ENCODE results near the gene IGF2.

The IGF2 gene

GRCh38 chr11:2173761-2174160, 34.6 kb upstream of the IGF2 start:
- H3K27ac ChIP-seq = no peak overlapping the region
- DNase-seq = no peak
- no peaks in the 10 kb centered on the region for H3K36me3 ChIP-seq (replicated peaks)
- H3K4me3 ChIP-seq (ENCODE audit: low read depth, low read length) = no peak overlapping the region
- in situ Hi-C loops (cut with HindIII; ENCODE audit: low pct_ligation_motif_present, low sequenced_read_pairs) = no loop called here
- H3K27me3 ChIP-seq (replicated peaks) = no peaks in the 10 kb centered on the region
- no peak for TF ChIP-seq CTCF (IDR thresholded peaks at IDR 0.05; ENCODE audit: low read depth, low read length, missing control alignments)

GRCh38 chr11:2173150-2173693, 34.0 kb upstream of the IGF2 start:
- TF ChIP-seq CTCF (IDR thresholded peaks at IDR 0.05; ENCODE audit: low read depth, low read length, missing control alignments) = peak; percentile 74
- Histone ChIP-seq H3K4me3 (ENCODE audit: low read depth, low read length) (no peak overlapping the region), H3K27me3 (replicated peaks) (no peaks in the 10 kb centered on the region), H3K27ac (no peak overlapping the region), H3K36me3 (replicated peaks) (no peaks in the 10 kb centered on the region)
- no peak for DNase-seq
- in situ Hi-C loops (cut with HindIII; ENCODE audit: low pct_ligation_motif_present, low sequenced_read_pairs) = no loop called here

GRCh38 chr11:2172676-2173075, 33.5 kb upstream of the IGF2 start:
- TF ChIP-seq CTCF (IDR thresholded peaks at IDR 0.05; ENCODE audit: low read depth, low read length, missing control alignments) = no peak
- H3K27ac ChIP-seq = no peak overlapping the region
- DNase-seq = no peak
- H3K4me3 ChIP-seq (ENCODE audit: low read depth, low read length) = no peak overlapping the region
- in situ Hi-C loops (cut with HindIII; ENCODE audit: low pct_ligation_motif_present, low sequenced_read_pairs) = no loop called here
- H3K27me3 ChIP-seq (replicated peaks) = no peaks in the 10 kb centered on the region
- no peaks in the 10 kb centered on the region for H3K36me3 ChIP-seq (replicated peaks)

GRCh38 chr11:2171591-2172003, 32.4 kb upstream of the IGF2 start, which contains the start of gene TH:
Gene TH, minus strand, starts transcription at chr11:2171815. Its CDS starts 29 bp downstream, at chr11:2171786.
- Histone ChIP-seq H3K4me3 (ENCODE audit: low read depth, low read length) (no peak within 1 kb of the TSS), H3K36me3 (replicated peaks) (no peaks in the 10 kb centered on the region)
- in situ Hi-C loops (cut with HindIII; ENCODE audit: low pct_ligation_motif_present, low sequenced_read_pairs) = no loop called here

GRCh38 chr11:2169626-2170570, 30.7 kb upstream of the IGF2 start:
- no peak for TF ChIP-seq CTCF (IDR thresholded peaks at IDR 0.05; ENCODE audit: low read depth, low read length, missing control alignments)
- Histone ChIP-seq H3K4me3 (ENCODE audit: low read depth, low read length) (no peak overlapping the region), H3K27ac (no peak overlapping the region), H3K36me3 (replicated peaks) (no peaks in the 10 kb centered on the region), H3K27me3 (replicated peaks) (peaks cover 8% of the 10 kb centered on the region)
- in situ Hi-C loops (cut with HindIII; ENCODE audit: low pct_ligation_motif_present, low sequenced_read_pairs) = no loop called here
- DNase-seq = no peak

More at GRCh38 chr11:2171591-2172003, 32.4 kb upstream of the IGF2 start, which contains the start of gene TH:
- no peak within 1 kb of the TSS for H3K27ac ChIP-seq
- DNase-seq = no peak
- TF ChIP-seq CTCF (IDR thresholded peaks at IDR 0.05; ENCODE audit: low read depth, low read length, missing control alignments) = no peak
- H3K27me3 ChIP-seq (replicated peaks) = peaks cover 3% of the 10 kb centered on the region
